ENCODE data around the gene PRDM16. TPM values are rescaled to one million over a fixed set of nuclear protein-coding genes. Genes with fewer than 3 reads are reported as not detected.

PRDM16 gene
- polyA plus RNA-seq, 3 donors: not detected

- WGBS (ENCODE audit: insufficient coverage): 100% methylated on average over 7 of the region's 12 CpGs
These were observed 270.9 kb downstream of the PRDM16 start for GRCh38 chr1:3339856-3340255.

GRCh38 chr1:3340548-3341235 is 271.7 kb downstream of the PRDM16 start:
- intact Hi-C loops (cut with micrococcal nuclease): no loop called here
- Histone ChIP-seq H3K27ac (ENCODE audit: low read depth in 1 of 2, low read length in 2 of 2) (no peak overlapping the region), H3K27me3 (ENCODE audit: control insufficient read depth in 2 of 2, insufficient read depth in 2 of 2, low read length in 2 of 2) (no peaks in the 10 kb centered on the region), H3K9ac (ENCODE audit: insufficient read depth, low read length, poor library complexity, severe bottlenecking) (no peak overlapping the region), H3K79me2 (ENCODE audit: insufficient read depth, low read length) (no peaks in the 10 kb centered on the region), H3K4me3 (replicated peaks in 1 of 3; ENCODE audit: low read depth in 2 of 3, low read length in 3 of 3) (no peak overlapping the region), H3K36me3 (replicated peaks in 1 of 2; ENCODE audit: control insufficient read depth in 1 of 2, insufficient read depth in 2 of 2, low read length in 2 of 2) (no peaks in the 10 kb centered on the region), H3K4me1 (ENCODE audit: control insufficient read depth in 1 of 2, insufficient read depth in 2 of 2, low read length in 2 of 2) (no peaks in the 10 kb centered on the region), H2AFZ (ENCODE audit: insufficient read depth, low read depth, low read length, poor library complexity, severe bottlenecking) (no peak overlapping the region), H4K20me1 (ENCODE audit: insufficient read depth, low read length) (no peaks in the 10 kb centered on the region), H3K9me3 (replicated peaks in 1 of 2; ENCODE audit: control insufficient read depth in 1 of 2, insufficient read depth in 1 of 2, low read length in 2 of 2) (peaks cover 31 to 47% of the 10 kb centered on the region in 2 donors), H3K4me2 (replicated peaks; ENCODE audit: extremely low read depth, low read length, poor library complexity, severe bottlenecking) (no peak overlapping the region)
- no peak for DNase-seq
- H3K27me3 Mint-ChIP-seq (ENCODE audit: low read depth in 3 of 3): peaks cover 1 to 4% (median 3%) of the 10 kb centered on the region in 3 donors
- H3K4me1 Mint-ChIP-seq: no peaks in the 10 kb centered on the region
- H3K36me3 Mint-ChIP-seq: no peaks in the 10 kb centered on the region
- H3K27ac Mint-ChIP-seq: no peak overlapping the region
- 91% methylated on average over 15 of the region's 17 CpGs for WGBS (ENCODE audit: insufficient coverage)
- H3K4me3 Mint-ChIP-seq: no peak overlapping the region
- H3K9me3 Mint-ChIP-seq: peaks cover 16 to 39% (median 19%) of the 10 kb centered on the region in 7 donors
- TF ChIP-seq, protein P1, sequence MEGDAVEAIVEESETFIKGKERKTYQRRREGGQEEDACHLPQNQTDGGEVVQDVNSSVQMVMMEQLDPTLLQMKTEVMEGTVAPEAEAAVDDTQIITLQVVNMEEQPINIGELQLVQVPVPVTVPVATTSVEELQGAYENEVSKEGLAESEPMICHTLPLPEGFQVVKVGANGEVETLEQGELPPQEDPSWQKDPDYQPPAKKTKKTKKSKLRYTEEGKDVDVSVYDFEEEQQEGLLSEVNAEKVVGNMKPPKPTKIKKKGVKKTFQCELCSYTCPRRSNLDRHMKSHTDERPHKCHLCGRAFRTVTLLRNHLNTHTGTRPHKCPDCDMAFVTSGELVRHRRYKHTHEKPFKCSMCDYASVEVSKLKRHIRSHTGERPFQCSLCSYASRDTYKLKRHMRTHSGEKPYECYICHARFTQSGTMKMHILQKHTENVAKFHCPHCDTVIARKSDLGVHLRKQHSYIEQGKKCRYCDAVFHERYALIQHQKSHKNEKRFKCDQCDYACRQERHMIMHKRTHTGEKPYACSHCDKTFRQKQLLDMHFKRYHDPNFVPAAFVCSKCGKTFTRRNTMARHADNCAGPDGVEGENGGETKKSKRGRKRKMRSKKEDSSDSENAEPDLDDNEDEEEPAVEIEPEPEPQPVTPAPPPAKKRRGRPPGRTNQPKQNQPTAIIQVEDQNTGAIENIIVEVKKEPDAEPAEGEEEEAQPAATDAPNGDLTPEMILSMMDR (IDR thresholded peaks at IDR 0.05): no peak

More at GRCh38 chr1:3339856-3340255, 270.9 kb downstream of the PRDM16 start:
- DNase-seq: no peak
- Histone ChIP-seq H3K4me1 (ENCODE audit: control insufficient read depth in 1 of 2, insufficient read depth in 2 of 2, low read length in 2 of 2) (no peaks in the 10 kb centered on the region), H2AFZ (ENCODE audit: insufficient read depth, low read depth, low read length, poor library complexity, severe bottlenecking) (no peak overlapping the region), H4K20me1 (ENCODE audit: insufficient read depth, low read length) (no peaks in the 10 kb centered on the region), H3K9me3 (replicated peaks in 1 of 2; ENCODE audit: control insufficient read depth in 1 of 2, insufficient read depth in 1 of 2, low read length in 2 of 2) (peaks cover 29 to 38% of the 10 kb centered on the region in 2 donors), H3K9ac (ENCODE audit: insufficient read depth, low read length, poor library complexity, severe bottlenecking) (no peak overlapping the region), H3K27ac (ENCODE audit: low read depth in 1 of 2, low read length in 2 of 2) (no peak overlapping the region), H3K79me2 (ENCODE audit: insufficient read depth, low read length) (no peaks in the 10 kb centered on the region), H3K27me3 (ENCODE audit: control insufficient read depth in 2 of 2, insufficient read depth in 2 of 2, low read length in 2 of 2) (no peaks in the 10 kb centered on the region), H3K36me3 (replicated peaks in 1 of 2; ENCODE audit: control insufficient read depth in 1 of 2, insufficient read depth in 2 of 2, low read length in 2 of 2) (no peaks in the 10 kb centered on the region), H3K4me2 (replicated peaks; ENCODE audit: extremely low read depth, low read length, poor library complexity, severe bottlenecking) (no peak overlapping the region), H3K4me3 (replicated peaks in 1 of 3; ENCODE audit: low read depth in 2 of 3, low read length in 3 of 3) (no peak overlapping the region)
- H3K4me3 Mint-ChIP-seq: no peak overlapping the region
- no peaks in the 10 kb centered on the region for H3K4me1 Mint-ChIP-seq
- TF ChIP-seq, protein P1 (IDR thresholded peaks at IDR 0.05): no peak
- no peak overlapping the region for H3K27ac Mint-ChIP-seq
- H3K9me3 Mint-ChIP-seq: peaks cover 14 to 36% (median 17%) of the 10 kb centered on the region in 7 donors
- H3K36me3 Mint-ChIP-seq: no peaks in the 10 kb centered on the region
- H3K27me3 Mint-ChIP-seq (ENCODE audit: low read depth in 3 of 3): peaks cover 1 to 4% (median 3%) of the 10 kb centered on the region in 3 donors
- intact Hi-C loops (cut with micrococcal nuclease): no loop called here

Data from CD14-positive monocyte (primary cell).